Stimulated activated CD4-positive, alpha-beta T cell treated with anti-CD3 and anti-CD28 coated beads, Interleukin-15, amount 100 ng/mL, for 48 hours (primary cell): Measurements from ENCODE around the gene TSC2.
"Not testable (repeated sequence)": the region's sequence is repeated elsewhere in the genome, so short reads cannot be mapped to it uniquely, and the experiment has no call there.

Source experiments
- DNase-seq, 2 donors: peaks; one replicate each; pipeline ENCODE4 v3.0.0-alpha.2; 2020; ENCODE audit warnings: low read depth in 2 of 2

TSC2 gene

DNA sequence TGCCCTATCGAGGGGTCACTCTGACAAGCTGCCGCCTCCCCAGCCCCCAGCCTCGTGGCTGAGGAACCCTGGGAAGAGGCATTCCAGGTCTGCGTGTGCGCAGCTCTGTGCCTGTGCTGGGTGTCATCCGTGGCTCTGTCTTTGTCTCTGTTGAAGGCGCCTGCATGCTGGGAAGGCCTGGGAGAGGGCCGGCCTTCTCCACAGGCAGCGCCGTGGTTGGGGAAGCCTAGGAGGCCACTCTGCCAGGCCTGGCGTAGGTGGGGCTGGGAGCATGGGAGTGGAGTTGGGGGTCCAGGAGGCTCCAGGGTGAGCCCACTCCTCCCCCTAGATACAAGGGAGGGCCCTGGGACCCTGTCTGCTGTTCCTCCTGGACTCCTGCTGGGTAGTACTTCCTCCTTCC, 17.7 kb upstream of the TSC2 start:
- DNase-seq: no peak

DNA sequence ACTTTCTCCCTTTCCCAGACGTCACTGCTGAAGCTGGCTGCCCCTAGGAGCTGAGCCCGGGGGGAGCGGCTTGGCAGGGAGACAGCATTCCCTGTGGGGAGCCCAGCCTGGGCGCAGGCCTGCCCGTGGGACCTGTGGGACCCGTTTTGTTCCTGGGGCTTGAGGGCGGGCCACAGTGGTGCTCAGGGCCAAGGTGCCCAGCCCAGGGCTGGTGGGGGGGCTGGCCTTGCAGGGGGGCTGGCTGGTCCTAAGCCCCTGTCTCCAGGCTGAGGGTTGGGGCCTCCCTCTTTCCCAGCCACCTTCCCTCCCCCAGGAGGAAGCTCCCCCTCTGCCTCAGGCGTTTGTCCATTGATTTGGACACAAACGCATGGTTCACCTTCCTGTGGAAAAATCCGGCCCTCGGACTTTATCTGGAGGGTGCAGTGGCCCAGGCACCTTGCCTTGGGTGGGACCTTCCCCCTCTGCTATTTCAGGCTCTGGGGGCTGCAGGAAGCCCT, 16.7 kb upstream of the TSC2 start:
- no peak for DNase-seq

DNA sequence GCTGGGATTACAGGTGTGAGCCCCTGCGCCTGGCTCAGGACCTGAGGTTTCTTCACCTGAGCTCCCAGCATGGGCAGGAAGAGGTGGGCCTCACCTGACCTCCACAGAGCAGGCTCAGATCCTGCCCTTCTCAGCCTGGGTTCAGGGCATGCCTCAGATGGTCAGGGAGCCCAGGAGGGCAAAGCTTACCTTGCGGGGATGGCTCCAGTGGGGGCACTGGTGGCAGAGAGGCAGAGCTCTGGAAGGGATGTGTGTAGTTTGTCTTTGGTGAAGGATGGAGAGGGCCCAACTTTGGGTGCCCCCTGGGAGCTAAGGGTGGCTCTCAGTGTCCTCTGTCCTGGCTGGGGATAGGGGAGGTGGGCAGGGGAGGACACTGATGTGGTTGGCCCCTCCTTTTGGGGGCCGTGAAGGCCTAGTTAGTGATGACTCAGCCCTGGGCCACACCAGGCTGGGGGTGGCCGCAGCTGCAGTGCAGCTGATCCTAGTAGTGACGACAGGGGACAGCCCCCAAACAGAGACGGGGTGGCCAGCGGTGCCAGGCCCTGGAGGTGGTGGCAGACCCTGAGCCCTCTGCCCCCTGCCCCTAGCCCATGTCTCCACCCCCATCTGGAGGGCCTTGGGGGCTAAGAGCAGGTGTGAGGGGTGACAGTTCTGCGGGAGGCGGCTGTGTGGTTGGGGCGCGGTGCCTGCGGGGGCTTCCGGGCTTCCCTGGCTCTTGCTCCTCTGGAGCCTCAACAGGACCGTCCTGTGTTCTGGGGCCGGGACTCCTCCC, 15.3 kb upstream of the TSC2 start:
- DNase-seq: no peak

DNA sequence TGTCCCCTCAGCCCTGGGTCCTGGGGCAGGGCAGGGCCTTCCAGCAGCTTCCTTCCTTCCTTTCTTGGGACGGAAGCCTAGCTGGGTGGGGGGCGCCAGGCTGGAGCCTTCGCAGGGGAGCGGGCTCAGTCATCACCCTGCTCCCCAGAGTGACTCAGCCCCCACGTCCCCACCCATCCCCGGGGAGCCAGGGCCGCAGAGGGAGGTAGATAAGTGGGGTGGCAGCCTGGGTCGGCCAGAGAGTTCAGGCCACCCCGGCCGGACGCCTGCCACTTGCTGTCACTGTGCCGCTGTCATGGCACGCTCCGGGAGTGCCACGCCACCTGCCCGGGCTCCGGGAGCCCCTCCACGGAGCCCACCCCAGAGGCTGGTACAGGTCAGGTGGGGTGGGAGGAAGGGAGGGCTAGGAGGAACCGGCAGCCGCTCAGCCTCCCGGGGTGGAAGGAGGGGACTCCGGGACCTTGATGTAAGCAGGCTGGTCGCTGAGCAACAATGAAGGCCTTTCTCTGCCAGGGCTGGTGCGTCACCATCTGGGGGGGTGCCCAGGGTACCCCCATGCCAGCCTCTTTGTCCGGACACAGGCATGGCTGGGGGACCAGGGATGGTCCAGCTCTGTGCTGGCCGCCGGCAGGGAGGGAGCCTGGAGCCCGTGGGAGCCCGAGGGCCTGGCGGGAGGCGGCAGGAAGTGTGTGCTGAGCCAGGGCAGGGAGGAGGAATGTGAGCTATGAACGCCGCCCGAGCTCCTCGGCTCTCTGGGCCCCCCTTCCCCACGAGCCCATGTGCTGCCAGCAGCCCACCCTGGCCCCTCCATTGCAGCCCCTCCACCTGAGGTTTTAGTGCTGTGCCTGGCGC, 14.5 kb upstream of the TSC2 start:
- no peak for DNase-seq

DNA sequence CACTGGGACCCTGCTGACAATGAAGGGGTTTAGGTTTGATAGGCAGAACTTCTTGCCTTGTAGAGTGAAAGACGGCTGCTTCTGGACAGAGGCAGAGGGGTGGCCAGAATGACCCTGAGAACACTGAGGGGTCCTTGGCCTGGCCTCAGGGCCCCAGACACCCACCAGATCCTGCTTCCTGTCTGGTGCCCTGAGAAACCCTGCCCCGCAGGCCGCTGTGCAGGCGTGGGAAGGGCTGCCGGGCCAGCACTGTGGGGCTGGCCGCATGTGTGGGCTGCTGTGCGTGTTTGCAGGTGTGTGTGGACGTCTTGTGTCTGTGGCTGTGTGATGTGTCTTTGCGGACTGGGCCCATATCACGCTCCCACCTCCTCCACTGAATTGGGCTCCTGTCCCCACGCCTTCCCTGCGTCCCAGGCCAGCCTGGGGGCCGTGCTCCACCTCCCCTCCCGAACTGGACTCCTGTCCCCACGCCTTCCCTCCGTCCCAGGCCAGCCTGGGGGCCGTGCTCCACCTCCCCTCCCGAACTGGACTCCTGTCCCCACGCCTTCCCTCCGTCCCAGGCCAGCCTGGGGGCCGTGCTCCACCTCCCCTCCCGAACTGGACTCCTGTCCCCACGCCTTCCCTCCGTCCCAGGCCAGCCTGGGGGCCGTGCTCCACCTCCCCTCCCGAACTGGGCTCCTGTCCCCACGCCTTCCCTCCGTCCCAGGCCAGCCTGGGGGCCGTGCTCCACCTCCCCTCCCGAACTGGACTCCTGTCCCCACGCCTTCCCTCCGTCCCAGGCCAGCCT, 13.7 kb upstream of the TSC2 start:
- not testable (repeated sequence) for DNase-seq

DNA sequence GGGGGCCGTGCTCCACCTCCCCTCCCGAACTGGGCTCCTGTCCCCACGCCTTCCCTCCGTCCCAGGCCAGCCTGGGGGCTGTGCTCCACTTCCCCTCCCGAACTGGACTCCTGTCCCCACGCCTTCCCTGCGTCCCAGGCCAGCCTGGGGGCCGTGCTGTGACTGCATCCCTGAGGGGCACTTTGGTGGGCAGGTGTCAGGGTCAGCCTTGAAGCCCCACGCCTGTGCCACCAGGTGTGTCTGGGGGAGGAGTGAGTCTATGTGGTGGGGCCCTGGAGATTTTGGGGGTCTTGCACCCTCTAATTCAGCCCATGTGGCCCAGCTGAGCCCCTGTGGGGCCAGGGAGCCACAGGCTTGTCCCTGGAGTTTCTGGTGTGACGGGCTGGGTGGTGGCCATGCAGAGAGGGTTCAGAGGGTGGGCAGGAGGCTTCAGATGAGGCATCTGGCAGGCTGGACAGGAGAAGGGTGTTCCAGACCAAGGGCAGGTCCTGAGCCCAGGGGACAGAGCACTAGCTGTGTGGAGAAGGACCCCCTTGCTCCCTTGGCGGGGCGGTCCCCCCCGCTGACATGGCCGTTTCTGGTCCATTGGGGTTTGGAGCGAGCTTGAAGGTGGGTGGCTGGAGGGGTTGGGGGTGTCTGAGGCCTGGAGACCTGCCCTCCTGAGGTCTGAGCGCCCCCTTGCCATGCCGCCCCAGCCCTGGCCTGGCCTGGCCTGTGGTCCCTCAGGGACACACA, 12.9 kb upstream of the TSC2 start:
- DNase-seq: no peak

DNA sequence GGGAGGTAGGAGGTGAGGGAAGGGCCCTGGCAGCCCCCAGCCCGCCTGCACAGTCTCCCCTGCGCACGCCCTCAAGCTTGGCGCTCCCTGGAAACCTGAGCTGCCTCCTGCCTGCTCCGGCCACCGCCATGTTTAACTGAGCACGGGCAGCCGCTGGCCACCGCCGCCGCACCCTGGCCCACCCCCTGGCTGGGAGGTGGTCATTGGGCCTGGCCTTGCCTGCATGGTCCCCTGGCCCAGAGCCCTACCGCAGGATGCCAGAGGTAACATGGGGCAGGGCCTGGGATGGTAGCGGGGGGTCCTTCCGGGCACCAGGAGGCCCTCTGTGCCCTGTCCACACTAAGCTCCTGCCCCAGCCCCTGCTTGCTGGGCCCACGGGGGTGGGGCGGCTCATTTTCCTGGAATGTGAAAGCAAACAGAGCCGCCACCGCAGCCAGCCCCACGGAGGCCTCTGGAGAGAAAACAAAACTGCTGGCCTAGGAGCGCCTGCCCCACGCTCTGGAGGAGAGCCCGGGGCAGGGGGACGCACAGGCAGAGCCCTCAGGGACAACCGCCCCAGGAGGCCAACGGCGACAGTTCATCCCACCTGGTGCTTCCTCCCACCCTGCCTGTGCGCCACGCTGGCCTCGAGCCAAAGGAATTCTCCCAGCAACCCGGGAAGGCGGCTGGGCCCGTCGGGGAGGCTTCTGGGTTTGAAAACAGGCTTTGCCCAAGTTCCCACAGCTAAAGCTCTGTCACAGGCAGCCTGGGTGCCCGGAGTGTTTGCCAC, 12.2 kb upstream of the TSC2 start:
- no peak for DNase-seq

DNA sequence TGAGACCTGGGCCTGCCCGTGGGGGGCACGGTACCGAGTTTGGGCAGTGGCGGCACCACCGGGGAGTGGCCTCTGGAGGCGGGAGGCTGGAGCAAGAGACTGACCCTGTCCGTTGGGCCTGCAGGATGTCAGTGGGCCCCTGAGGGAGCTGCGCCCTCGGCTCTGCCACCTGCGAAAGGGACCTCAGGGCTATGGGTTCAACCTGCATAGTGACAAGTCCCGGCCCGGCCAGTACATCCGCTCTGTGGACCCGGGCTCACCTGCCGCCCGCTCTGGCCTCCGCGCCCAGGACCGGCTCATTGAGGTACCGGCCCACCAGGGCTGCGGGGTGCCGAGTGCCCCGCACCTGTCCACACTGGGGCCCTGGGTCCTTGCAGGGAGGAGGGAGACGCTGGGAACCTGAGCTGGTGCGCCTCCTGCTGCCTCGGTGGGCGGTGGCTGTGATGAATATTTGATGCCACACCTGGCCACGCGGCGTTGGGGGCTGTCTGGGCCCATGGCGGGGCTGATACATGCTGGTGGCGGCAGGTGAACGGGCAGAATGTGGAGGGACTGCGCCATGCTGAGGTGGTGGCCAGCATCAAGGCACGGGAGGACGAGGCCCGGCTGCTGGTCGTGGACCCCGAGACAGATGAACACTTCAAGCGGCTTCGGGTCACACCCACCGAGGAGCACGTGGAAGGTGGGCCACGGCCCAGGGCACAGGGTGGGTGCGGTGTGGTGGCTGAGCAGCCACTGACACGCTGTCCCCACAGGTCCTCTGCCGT, 11.4 kb upstream of the TSC2 start:
- no peak for DNase-seq

DNA sequence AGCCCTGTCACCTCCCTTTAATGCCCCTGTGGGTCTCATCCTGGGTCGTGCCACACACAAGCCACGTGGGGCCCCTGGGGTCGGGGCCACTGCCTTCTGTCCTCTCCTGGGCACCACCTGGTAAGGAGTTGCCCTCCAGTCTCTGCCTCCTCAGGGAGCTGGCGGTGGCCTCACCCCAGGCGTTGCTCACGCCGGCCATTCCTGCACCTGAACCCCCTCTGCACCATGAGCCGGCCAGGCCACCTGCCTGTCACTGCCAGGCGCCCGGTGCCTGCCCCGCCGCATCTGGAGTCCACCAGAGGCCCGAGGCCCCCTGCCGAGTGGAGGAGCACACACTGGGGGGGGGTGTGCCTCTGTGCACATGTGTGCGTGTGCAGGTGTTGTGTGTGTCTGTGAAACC, 10.7 kb upstream of the TSC2 start:
- no peak for DNase-seq

DNA sequence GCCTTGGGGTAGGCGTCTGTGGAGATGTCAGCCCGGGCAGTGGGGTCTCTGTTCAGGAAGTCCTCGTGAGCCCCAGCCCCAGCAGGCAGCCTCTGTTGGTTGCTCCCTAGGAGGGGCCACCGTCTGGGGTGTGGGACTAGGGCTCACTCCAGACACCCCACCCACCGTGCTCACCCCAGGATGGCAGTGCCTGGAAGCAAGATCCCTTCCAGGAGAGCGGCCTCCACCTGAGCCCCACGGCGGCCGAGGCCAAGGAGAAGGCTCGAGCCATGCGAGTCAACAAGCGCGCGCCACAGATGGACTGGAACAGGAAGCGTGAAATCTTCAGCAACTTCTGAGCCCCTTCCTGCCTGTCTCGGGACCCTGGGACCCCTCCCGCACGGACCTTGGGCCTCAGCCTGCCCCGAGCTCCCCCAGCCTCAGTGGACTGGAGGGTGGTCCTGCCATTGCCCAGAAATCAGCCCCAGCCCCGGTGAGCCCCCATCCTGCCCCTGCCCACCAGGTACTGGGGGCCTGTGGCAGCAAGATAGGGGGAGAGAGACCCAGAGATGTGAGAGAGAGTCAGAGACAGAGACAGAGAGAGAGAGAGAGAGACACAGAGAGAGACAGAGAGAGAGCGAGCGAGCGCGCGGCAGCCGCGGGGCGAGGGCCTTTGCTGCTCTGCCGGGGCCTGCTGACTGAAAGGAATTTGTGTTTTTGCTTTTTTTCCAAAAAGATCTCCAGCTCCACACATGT, 10.0 kb upstream of the TSC2 start:
- no peak for DNase-seq

DNA sequence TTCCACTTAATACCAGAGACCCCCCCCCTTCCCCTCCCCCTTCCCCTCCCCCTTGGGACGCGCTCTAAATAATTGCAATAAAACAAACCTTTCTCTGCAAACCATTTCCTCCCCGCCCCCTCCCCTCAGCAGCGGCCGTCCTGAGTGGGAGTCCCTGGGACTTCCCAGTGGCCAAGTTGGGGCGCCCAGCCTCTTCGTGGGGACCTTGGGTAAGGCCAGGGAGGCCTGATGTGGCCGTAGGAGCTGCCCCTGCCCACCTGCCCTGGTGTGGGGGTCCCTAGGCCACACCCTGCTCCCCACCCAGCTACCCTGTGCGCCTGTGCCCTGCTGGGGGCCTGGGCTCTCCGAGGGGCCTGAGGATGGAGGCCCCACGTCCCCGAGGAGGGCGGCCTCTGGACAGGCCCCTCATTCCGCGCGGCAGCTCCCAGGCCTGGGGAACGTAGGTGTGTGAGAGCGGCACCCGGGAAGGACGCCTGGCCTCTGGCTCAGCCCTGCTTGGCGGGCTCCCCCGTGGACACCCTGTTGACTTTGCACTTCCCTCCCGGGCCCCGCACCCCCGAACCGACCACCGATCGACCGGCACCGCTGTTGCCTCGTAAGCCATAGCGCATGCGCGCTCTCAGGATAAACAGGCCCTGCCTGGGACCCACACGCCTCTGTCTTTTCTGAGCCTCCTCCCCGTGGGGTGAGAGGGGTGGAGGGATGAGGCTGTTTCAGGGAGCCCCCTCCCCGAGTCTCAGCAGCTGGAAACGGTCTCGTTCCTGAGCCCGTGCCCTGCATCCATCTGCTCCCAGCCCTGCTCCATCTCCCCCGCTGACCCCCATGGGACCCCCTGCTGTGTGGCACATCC, 9.2 kb upstream of the TSC2 start:
- no peak for DNase-seq

DNA sequence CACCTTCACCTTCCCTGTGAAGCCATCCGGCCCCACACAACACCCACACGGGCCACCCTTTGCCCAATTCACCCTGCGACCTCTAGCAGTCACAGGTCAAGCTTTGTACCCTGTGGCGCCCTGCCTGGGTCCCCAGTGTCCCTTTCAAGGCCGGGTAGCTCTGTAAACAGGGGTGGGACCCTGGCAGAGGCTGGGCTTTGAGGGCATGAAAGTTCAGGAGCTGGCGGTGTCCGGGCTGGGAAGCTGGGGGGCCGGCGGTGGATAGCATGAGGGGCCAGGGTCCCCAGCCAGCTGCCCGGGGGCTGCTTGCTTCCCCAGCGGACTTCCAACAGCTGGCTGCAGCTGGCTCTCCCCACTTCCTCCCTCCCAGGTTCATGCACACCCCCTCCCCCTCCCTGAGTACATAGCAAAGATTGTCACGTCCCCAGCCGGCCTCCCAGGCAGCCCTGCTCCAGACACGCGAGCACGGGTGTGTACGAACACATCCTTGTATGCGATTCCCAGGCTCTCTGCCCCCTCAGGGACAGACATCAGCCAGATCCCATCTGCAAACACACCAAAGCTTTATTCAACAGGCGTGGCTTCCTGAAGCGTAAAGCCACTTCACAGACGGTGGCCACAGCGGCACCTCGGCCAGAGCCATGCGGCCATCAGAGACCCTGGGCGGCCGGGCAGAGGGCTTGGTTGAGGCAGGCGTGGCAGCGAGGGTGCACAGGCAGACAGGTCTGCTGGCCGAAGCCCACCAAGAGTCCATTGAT, 8.3 kb upstream of the TSC2 start:
- no peak for DNase-seq

DNA sequence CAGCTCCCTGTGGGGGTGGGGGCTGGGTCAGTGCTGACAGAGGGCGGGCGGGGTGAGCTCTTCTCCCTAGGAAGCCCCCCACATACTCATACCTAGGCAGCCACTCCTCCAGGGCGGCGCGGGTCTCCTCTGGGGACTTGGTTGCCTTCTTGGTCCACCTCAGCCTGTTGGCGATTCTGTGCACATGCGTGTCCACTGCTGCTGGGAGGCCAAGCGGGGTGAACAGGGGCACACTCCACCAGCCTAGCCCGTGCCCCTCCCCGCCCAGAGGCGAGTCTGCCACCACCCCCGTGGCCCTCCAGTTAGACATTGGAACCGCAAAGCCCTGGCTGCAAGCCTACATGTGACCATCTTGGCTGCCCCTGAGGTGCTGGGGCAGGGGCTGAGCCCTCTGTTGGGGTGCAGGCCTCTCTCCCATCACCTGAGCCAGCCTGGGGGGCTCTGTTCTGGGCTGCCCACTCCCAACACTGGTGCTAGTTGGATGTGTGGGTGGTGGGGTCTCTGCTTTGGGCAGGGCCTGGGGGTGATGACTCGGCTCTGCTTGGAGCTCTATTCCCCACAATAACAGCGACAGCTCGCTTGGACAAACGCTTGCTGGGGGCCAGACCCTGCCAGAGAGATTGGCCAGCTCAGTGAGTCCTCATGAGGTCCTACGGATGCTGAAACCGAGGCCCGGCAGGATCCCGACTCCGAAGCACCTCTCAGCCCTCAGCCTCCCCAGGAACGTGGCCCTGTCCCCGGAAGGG, 7.6 kb upstream of the TSC2 start:
- no peak for DNase-seq

DNA sequence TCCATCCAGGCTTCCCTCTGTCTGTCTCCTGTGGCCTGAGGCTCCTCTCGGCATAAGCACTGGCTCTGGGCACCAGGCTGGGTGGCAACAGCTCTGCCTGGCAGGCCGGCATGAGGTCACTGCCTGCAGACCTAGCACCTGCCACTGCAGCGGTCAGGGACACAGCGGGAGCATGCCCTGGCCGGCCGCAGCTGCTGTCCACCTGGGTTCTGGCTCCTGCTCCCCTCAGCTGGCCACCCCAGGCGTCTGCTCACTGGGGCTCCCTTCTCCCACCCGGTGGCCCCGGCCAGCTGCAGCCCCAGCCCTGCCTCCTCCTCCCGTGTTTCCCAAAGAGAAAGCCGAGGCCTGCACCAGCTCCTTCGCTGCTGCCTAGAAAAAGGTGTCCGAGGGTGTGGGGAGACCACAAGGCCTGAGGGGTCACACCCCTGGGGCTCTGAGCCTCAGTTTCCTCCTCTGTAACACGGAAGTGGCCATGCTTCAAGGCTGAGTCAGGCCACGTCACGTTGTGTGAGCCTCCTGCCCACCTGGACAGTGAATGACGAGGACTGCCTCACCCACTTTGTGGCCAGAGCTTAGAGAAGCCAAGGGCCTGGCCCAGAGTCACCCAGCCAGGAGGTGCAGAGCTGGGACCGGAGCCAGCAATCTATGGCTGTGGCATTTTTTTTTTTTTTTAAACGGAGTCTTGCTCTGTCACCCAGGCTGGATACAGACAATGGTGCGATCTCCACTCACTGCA, 6.8 kb upstream of the TSC2 start:
- DNase-seq: no peak

DNA sequence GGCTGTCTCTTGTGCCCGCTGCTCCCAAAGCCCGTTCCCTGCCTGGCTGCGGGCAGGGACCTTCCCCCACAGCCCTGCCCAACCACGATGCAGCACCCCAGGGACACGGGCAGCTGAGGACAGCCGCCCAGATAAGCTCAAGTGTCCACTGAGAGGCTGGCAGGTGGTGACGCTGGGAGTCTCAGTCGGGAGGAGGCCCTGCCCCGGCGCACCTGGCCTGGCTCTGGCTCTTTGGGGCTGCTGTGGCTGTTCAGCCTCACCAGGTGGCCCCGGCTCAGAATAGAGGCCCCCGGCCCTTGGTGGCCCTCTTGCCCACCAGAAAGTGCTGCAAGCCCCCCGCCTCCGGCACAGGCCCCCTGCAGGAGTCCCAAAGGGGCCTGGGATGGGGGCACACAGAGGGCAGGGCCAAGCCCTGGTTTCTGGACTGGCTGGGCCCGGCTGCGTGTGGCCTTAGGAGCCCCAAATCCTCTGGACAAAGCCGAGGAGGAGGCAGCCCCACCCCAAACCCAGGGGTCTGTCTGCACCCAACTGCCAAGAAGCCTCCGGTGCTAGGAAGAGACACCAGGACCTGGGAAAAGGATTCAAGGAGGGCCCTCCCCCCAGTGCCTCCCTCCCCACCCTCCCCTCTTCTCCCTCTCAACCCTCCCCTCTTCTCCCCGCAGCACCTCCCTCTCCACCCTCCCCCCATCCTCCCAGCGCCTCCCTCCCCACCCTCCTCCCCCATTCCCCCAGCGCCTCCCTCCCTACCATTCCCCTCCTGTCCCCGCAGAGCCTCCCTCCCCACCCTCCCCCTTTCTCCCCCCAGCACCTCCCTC, 5.4 kb upstream of the TSC2 start:
- DNase-seq: no peak
